Left lung (tissue), 10 donors: Measurements from ENCODE around the gene GLRX2. TPM values are rescaled to one million over a fixed set of nuclear protein-coding genes. Genes with fewer than 3 reads are reported as not detected.

Source experiments
- ATAC-seq: fragments of 200-7000 bp; cut with Tn5 transposase; one replicate; pipeline ENCODE4 v1.9.1; 2020; ENCODE audit warnings: moderate library complexity
- DNase-seq, 4 donors: peaks; one replicate each; pipeline ENCODE4 v3.0.0-alpha.2; 2013 to 2020
- H3K27ac ChIP-seq, 2 donors: fragments of 200-600 bp; sonication (generic) in 1 of 2; one replicate each; pipeline versions ENCODE4 v1.5.0 to v1.8.0; 2020 to 2021
- H3K27me3 ChIP-seq, 2 donors: fragments of 200-600 bp; sonication (generic) in 1 of 2; one replicate each; pipeline versions ENCODE4 v1.5.0 to v1.8.0; 2020 to 2021
- H3K36me3 ChIP-seq, 2 donors: fragments of 200-600 bp; sonication (generic) in 1 of 2; one replicate each; pipeline versions ENCODE4 v1.5.0 to v1.8.0; 2020 to 2021
- H3K4me1 ChIP-seq, 2 donors: fragments of 200-600 bp; one replicate each; pipeline ENCODE4 v1.8.0; 2021
- H3K4me3 ChIP-seq, 2 donors: fragments of 200-600 bp; sonication (generic) in 1 of 2; one replicate each; pipeline versions ENCODE4 v1.5.0 to v1.8.0; 2020 to 2021; ENCODE audit warnings: mild to moderate bottlenecking in 1 of 2
- H3K9me3 ChIP-seq, 2 donors: fragments of 200-600 bp; sonication (generic) in 1 of 2; one replicate each; pipeline versions ENCODE4 v1.5.0 to v1.8.0; 2020 to 2021
- CTCF ChIP-seq, 2 donors: fragments of 200-600 bp; sonication (generic) in 1 of 2; IDR thresholded peaks; one replicate each; pipeline versions ENCODE4 v1.5.0 to v1.8.0; 2021; ENCODE audit warnings: antibody characterized with exemption in 2 of 2
- intact Hi-C, 2 donors: fragments of 100-400 bp; cut with DNase I; formaldehyde crosslinking; loops; one replicate each; pipeline versions ENCODE4 v1.11.2 to v1.14.2; 2022
- polyA plus RNA-seq, 6 donors: library from polyadenylated mRNA; unstranded; fragments of 120-200 nt; gene quantifications; one replicate each; pipeline ENCODE4 v1.2.1, GENCODE V29; 2013; ENCODE audit not compliant: insufficient read length in 6 of 6
- total RNA-seq, 2 donors: library from RNA; stranded (reverse); fragmentation: NEBNext Ultra II Directional; extraction: Animal tissue kit (Norgen Biotek cat#: 25700); gene quantifications; one replicate each; pipeline ENCODE4 v1.2.1, GENCODE V29; 2021
- donor health status: DM: no; HTN: yes; CAD: no.
- donor health status: DM: no; HTN: no; CAD: no.

Gene GLRX2
- total and polyA plus RNA-seq, 8 donors: 11.0 to 24.7 (median 13.4) TPM

DNA sequence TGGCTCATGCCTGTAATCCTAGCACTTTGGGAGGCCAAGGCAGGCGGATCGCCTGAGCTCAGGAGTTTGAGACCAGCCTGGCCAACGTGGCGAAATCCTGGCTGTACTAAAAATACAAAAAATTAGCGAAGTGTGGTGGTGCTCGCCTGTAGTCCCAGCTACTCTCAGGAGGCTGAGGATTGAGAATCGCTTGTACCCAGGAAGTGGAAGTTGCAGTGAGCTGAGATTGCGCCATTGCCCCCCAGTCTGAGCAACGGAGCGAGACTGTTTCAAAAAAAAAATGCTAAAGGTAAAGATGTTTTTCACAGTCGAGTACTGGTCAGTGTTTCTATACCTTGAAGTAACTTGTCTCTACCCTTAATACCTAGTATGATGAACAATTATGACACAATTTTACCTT, 11.1 kb downstream of the GLRX2 start:
- ATAC-seq (no peak), DNase-seq (no peak)
- intact Hi-C loops: no loop called here
- Histone ChIP-seq H3K9me3 (no peaks in the 10 kb centered on the region), H3K36me3 (peaks cover 0 to 82% of the 10 kb centered on the region in 2 donors), H3K27ac (peak overlapping the region in 1 of 2 donors; percentile 5), H3K4me3 (no peak overlapping the region), H3K27me3 (no peaks in the 10 kb centered on the region), H3K4me1 (no peaks in the 10 kb centered on the region)
- no peak for TF ChIP-seq CTCF (IDR thresholded peaks at IDR 0.05)

- TF ChIP-seq CTCF (IDR thresholded peaks at IDR 0.05): no peak
- Histone ChIP-seq H3K36me3 (peaks cover 0 to 52% of the 10 kb centered on the region in 2 donors), H3K4me1 (no peaks in the 10 kb centered on the region), H3K9me3 (no peaks in the 10 kb centered on the region), H3K4me3 (no peak overlapping the region), H3K27me3 (no peaks in the 10 kb centered on the region), H3K27ac (no peak overlapping the region)
- intact Hi-C loops: no loop called here
- DNase-seq (no peak), ATAC-seq (no peak)
These were observed 14.3 kb downstream of the GLRX2 start for GRCh38 chr1:193090865-193091264.

- Histone ChIP-seq H3K27ac (no peak overlapping the region), H3K4me1 (no peaks in the 10 kb centered on the region), H3K36me3 (peaks cover 0 to 54% of the 10 kb centered on the region in 2 donors), H3K27me3 (no peaks in the 10 kb centered on the region), H3K9me3 (no peaks in the 10 kb centered on the region), H3K4me3 (no peak overlapping the region)
- peak; percentile 41 for ATAC-seq
- DNase-seq: no peak
- TF ChIP-seq CTCF (IDR thresholded peaks at IDR 0.05): no peak
- intact Hi-C loops: no loop called here
These were observed 17.3 kb downstream of the GLRX2 start for GRCh38 chr1:193087893-193088292.

GRCh38 chr1:193086342-193086741, 18.9 kb downstream of the GLRX2 start:
- Histone ChIP-seq H3K27me3 (no peaks in the 10 kb centered on the region), H3K4me3 (no peak overlapping the region), H3K36me3 (peaks cover 0 to 61% of the 10 kb centered on the region in 2 donors), H3K9me3 (no peaks in the 10 kb centered on the region), H3K4me1 (no peaks in the 10 kb centered on the region), H3K27ac (no peak overlapping the region)
- intact Hi-C loops: no loop called here
- no peak for DNase-seq
- ATAC-seq: no peak
- no peak for TF ChIP-seq CTCF (IDR thresholded peaks at IDR 0.05)

DNA sequence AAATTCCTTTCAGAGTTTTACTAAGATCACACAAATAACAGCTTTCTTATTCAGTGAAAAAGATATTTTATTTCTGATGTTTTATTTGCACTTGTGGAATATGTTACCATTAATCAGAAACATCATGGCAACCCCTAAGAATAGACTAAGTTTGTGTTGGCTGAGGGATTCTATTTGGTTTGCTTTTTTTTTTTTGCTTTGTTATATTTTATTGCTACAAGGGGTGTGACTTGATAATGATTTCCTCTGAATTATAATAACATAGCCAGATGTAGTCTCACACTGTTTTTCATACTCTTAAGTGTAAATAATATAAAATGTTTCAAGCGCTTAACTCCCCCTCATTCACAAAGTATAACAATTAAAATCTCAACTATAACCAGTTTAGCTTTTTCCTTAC, 20.0 kb downstream of the GLRX2 start:
- intact Hi-C loops: no loop called here
- H3K27ac ChIP-seq: no peak overlapping the region
- H3K4me3 ChIP-seq: no peak overlapping the region
- ATAC-seq (no peak), DNase-seq (no peak)
- no peak for TF ChIP-seq CTCF (IDR thresholded peaks at IDR 0.05)
- H3K9me3 ChIP-seq: no peaks in the 10 kb centered on the region
- H3K36me3 ChIP-seq: peaks cover 0 to 65% of the 10 kb centered on the region in 2 donors
- H3K4me1 ChIP-seq: no peaks in the 10 kb centered on the region
- no peaks in the 10 kb centered on the region for H3K27me3 ChIP-seq
